Esophagus muscularis mucosa (tissue), 4 donors: ENCODE data around the gene RXFP2. TPM values are rescaled to one million over a fixed set of nuclear protein-coding genes. Genes with fewer than 3 reads are reported as not detected.

Experiments used
- DNase-seq: peaks from one replicate; pipeline ENCODE4 v3.0.0-alpha.2; 2017; ENCODE audit errors: extremely low spot score
- H3K27ac ChIP-seq, 4 donors: fragments of 200-600 bp; sonication (generic); replicated peaks in 1 of 4; 1 replicate in 3 of 4; 2 replicates in 1 of 4; pipeline ENCODE4 v1.5.1; 2016 to 2019; ENCODE audit warnings: mild to moderate bottlenecking in 1 of 4
- H3K27me3 ChIP-seq, 4 donors: fragments of 200-600 bp; sonication (generic); one replicate each; pipeline versions ENCODE4 v1.5.1 to v1.6.0; 2016 to 2019
- H3K36me3 ChIP-seq, 4 donors: fragments of 200-600 bp; sonication (generic); one replicate each; pipeline ENCODE4 v1.5.1; 2016 to 2019
- H3K4me1 ChIP-seq, 4 donors: fragments of 200-600 bp; sonication (generic); one replicate each; pipeline ENCODE4 v1.5.1; 2016 to 2019
- H3K4me3 ChIP-seq, 4 donors: fragments of 200-600 bp; sonication (generic); 1 replicate in 2 of 4; 2 replicates in 2 of 4; pipeline ENCODE4 v1.5.1; 2016 to 2019; ENCODE audit warnings: mild to moderate bottlenecking in 4 of 4, moderate library complexity in 1 of 4
- H3K9me3 ChIP-seq, 4 donors: fragments of 200-600 bp; sonication (generic); 1 replicate in 3 of 4; 2 replicates in 1 of 4; pipeline ENCODE4 v1.5.1; 2016 to 2019
- CTCF ChIP-seq, 3 experiments: fragments of 200-600 bp in 2 of 3; fragments of 450-650 bp in 1 of 3; sonication (generic) in 2 of 3; IDR thresholded peaks; one replicate each; pipeline ENCODE4 v1.5.1; 2017 to 2019; ENCODE audit warnings: antibody characterized with exemption in 3 of 3, mild to moderate bottlenecking in 2 of 3, moderate library complexity in 1 of 3
- EP300 ChIP-seq: sonication (generic); formaldehyde crosslinking; IDR thresholded peaks from one replicate; pipeline ENCODE4 v1.6.1; 2017; ENCODE audit warnings: antibody characterized with exemption
- POLR2A ChIP-seq: fragments of 450-650 bp; IDR thresholded peaks from one replicate; pipeline ENCODE4 v1.6.1; 2017; ENCODE audit warnings: antibody characterized with exemption, moderate library complexity, mild to moderate bottlenecking, low read depth
- POLR2AphosphoS5 ChIP-seq, 2 donors: sonication (generic); formaldehyde crosslinking; IDR thresholded peaks; one replicate each; pipeline ENCODE4 v1.6.1; 2017; ENCODE audit warnings: antibody characterized with exemption in 2 of 2
- WGBS: methylation state at CpG from one replicate; pipeline ENCODE4 v1.1.5; 2018; 5-methylcytosine and 5-hydroxymethylcytosine counted together
- intact Hi-C: fragments of 100-400 bp; cut with DNase I; formaldehyde crosslinking; loops from one replicate; pipeline ENCODE4 v1.15.1; 2023
- total RNA-seq, 4 donors: library from RNA; depleted of rRNA; stranded (reverse); fragments of >200 nt; gene quantifications; one replicate each; pipeline versions ENCODE4 v1.1.0 to v1.2.1, GENCODE V29; 2016

Gene RXFP2
- total RNA-seq, 4 donors from 2014 or later, result 0.17 to 0.42 TPM; not detected in 2

GRCh38 chr13:31764556-31764955 lies 25.2 kb downstream of the RXFP2 start:
- 89% methylated on average over 2 of the region's 2 CpGs for WGBS
- no peak overlapping the region for H3K4me3 ChIP-seq
- H3K27me3 ChIP-seq, result no peaks in the 10 kb centered on the region
- no peak for DNase-seq
- no peaks in the 10 kb centered on the region for H3K4me1 ChIP-seq
- TF ChIP-seq EP300 (no peak), CTCF (IDR thresholded peaks at IDR 0.05) (no peak), POLR2A (no peak), POLR2AphosphoS5 (IDR thresholded peaks at IDR 0.05) (no peak)
- intact Hi-C loops, result no loop called here
- H3K36me3 ChIP-seq, result no peaks in the 10 kb centered on the region
- H3K9me3 ChIP-seq, result no peaks in the 10 kb centered on the region
- no peak overlapping the region for H3K27ac ChIP-seq

DNA sequence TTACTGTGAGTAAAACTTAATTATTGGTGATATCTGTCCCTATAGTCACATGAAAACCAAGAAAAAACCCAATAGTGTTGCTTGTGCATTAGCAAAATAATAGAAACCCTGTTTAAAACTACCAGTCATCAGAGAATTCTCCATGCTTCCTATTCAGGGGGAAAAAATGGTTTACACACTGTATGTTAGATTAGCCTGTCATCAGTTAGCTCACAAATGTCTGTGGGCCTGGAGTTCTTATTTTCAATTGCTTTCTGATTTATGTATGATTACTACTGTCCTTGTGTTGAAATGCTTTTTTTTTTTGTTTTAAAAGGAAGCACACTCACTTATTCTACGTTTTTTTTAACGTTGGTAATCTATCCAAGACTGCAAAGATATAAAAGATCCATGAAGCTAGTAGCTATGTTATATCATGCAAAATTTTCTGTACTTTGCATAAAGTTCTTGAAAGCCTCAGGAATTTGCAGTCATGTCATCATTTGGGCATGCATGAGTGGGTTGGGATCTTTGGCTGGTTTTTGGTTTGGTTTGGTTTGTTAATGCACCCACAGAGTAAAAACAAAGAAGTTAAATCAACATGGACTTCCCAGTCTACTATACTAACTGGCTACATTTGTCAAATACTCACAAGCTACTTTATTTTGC lies 25.9 kb downstream of the RXFP2 start:
- intact Hi-C loops, result no loop called here
- H3K27ac ChIP-seq, result no peak overlapping the region
- no peaks in the 10 kb centered on the region for H3K4me1 ChIP-seq
- no peaks in the 10 kb centered on the region for H3K9me3 ChIP-seq
- no peaks in the 10 kb centered on the region for H3K36me3 ChIP-seq
- 28% methylated on average over 2 of the region's 2 CpGs for WGBS
- no peak overlapping the region for H3K4me3 ChIP-seq
- no peaks in the 10 kb centered on the region for H3K27me3 ChIP-seq
- DNase-seq, result no peak
- TF ChIP-seq CTCF (IDR thresholded peaks at IDR 0.05) (no peak), POLR2AphosphoS5 (IDR thresholded peaks at IDR 0.05) (no peak), EP300 (no peak), POLR2A (no peak)

- intact Hi-C loops, result no loop called here
- H3K27ac ChIP-seq, result no peak overlapping the region
- no peak for DNase-seq
Observed at GRCh38 chr13:31767175-31767900, 28.0 kb downstream of the RXFP2 start.

DNA sequence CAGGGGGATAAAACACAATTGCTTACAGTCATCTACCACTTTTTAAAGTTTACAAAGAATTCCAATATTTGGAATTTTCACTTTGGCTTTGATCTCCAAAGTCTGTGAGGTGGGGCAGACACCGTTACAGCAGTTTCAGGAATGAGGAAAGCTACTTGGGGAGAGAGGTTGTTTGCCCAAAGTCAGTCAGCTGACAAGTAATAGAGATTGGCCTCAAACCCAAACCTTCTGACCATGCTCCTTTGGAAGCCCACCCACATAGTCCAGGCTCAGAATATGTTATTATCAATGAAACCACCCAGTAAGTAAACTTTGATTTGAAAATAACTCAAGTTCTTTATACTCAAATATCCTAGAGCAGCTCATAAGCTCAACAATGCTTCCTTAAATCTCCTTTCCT lies 29.0 kb downstream of the RXFP2 start:
- Histone ChIP-seq H3K27ac (no peak overlapping the region), H3K4me3 (no peak overlapping the region), H3K9me3 (no peaks in the 10 kb centered on the region), H3K27me3 (no peaks in the 10 kb centered on the region), H3K4me1 (no peaks in the 10 kb centered on the region), H3K36me3 (no peaks in the 10 kb centered on the region)
- no peak for TF ChIP-seq EP300
- TF ChIP-seq CTCF (IDR thresholded peaks at IDR 0.05), result no peak
- no peak for TF ChIP-seq POLR2AphosphoS5 (IDR thresholded peaks at IDR 0.05)
- TF ChIP-seq POLR2A, result no peak
- DNase-seq, result no peak
- WGBS, result 18% methylated on average over 1 of the region's 1 CpG
- intact Hi-C loops, result no loop called here

More at GRCh38 chr13:31767175-31767900, 28.0 kb downstream of the RXFP2 start:
- Histone ChIP-seq H3K4me1 (no peaks in the 10 kb centered on the region), H3K4me3 (no peak overlapping the region), H3K9me3 (no peaks in the 10 kb centered on the region), H3K27me3 (no peaks in the 10 kb centered on the region), H3K36me3 (no peaks in the 10 kb centered on the region)
- WGBS, result 72% methylated on average over 4 of the region's 4 CpGs
- TF ChIP-seq POLR2AphosphoS5 (IDR thresholded peaks at IDR 0.05) (no peak), POLR2A (no peak), EP300 (no peak)

DNA sequence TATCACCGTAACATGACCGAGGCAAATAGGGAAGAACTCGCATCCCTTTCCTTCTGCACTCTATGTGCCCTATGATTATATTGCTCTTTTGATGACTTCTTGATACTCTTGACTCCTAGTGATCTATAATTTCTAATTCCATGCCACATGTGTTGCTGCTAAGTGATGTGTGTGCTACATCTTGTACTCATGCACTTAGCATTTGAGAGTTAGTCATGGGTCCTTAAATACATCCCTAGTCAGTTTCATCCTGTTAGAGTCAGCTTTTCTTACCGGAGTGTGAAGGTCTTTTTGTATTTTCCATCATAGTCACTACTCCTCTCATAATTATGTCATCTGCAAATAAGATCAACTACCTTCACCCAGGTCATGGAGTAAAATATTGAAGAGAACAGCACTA lies 30.2 kb downstream of the RXFP2 start:
- no peak for DNase-seq
- Histone ChIP-seq H3K36me3 (no peaks in the 10 kb centered on the region), H3K4me1 (no peaks in the 10 kb centered on the region), H3K9me3 (no peaks in the 10 kb centered on the region), H3K27me3 (no peaks in the 10 kb centered on the region), H3K27ac (no peak overlapping the region), H3K4me3 (no peak overlapping the region)
- TF ChIP-seq CTCF (IDR thresholded peaks at IDR 0.05), result no peak
- intact Hi-C loops, result no loop called here
- WGBS, result 92% methylated on average over 4 of the region's 4 CpGs
